Esophagus squamous epithelium (tissue), 5 donors: Measurements from ENCODE around the gene ASH1L. TPM values are rescaled to one million over a fixed set of nuclear protein-coding genes. Genes with fewer than 3 reads are reported as not detected.

Experiments
- DNase-seq: peaks from one replicate; lab custom pipeline; 2025; lab: John Stamatoyannopoulos, UW
- H3K27ac ChIP-seq, 4 donors: fragments of 200-600 bp; sonication (generic); one replicate each; pipeline ENCODE4 v1.5.1; 2016 to 2019; ENCODE audit warnings: mild to moderate bottlenecking in 1 of 4
- H3K27me3 ChIP-seq, 4 donors: fragments of 200-600 bp; sonication (generic); 1 replicate in 3 of 4; 2 replicates in 1 of 4; pipeline versions ENCODE4 v1.5.1 to v1.6.0; 2017 to 2021; ENCODE audit warnings: antibody characterized with exemption in 1 of 4
- H3K36me3 ChIP-seq, 3 donors: fragments of 200-600 bp; sonication (generic); one replicate each; pipeline ENCODE4 v1.5.1; 2016 to 2019
- H3K4me1 ChIP-seq, 3 donors: fragments of 200-600 bp; sonication (generic); one replicate each; pipeline ENCODE4 v1.5.1; 2017 to 2019
- H3K4me3 ChIP-seq, 4 donors: fragments of 200-600 bp; sonication (generic); 1 replicate in 3 of 4; 2 replicates in 1 of 4; pipeline ENCODE4 v1.5.1; 2016 to 2019; ENCODE audit warnings: mild to moderate bottlenecking in 2 of 4, moderate library complexity in 1 of 4
- H3K9me3 ChIP-seq, 3 donors: fragments of 200-600 bp; sonication (generic); one replicate each; pipeline ENCODE4 v1.5.1; 2016 to 2019
- CTCF ChIP-seq, 6 experiments: fragments of 450-650 bp in 4 of 6; fragments of 200-600 bp in 2 of 6; sonication (generic) in 2 of 6; IDR thresholded peaks; one replicate each; pipeline ENCODE4 v1.5.1; 2016 to 2019; ENCODE audit warnings: antibody characterized with exemption in 6 of 6, mild to moderate bottlenecking in 4 of 6, moderate library complexity in 4 of 6
- POLR2A ChIP-seq, 4 donors: fragments of 450-650 bp; IDR thresholded peaks; one replicate each; pipeline ENCODE4 v1.6.1; 2017; ENCODE audit warnings: antibody characterized with exemption in 4 of 4, mild to moderate bottlenecking in 4 of 4, moderate library complexity in 3 of 4
- WGBS, 2 donors: methylation state at CpG; one replicate each; pipeline ENCODE4 v1.1.5; 2018; 5-methylcytosine and 5-hydroxymethylcytosine counted together
- intact Hi-C: fragments of 100-400 bp; cut with DNase I; formaldehyde crosslinking; loops from one replicate; pipeline ENCODE4 v1.15.0; 2022
- total RNA-seq, 4 donors: library from RNA; depleted of rRNA; stranded (reverse); fragments of >200 nt; gene quantifications; one replicate each; pipeline ENCODE4 v1.1.0, GENCODE V29; 2016
- donor health status: DM: yes; HTN: yes; CAD: no.

Gene ASH1L
- total RNA-seq, 4 donors from 2014 or later: 27.6 to 57.4 (median 31.2) TPM

GRCh38 chr1:155472491-155473083 is 90.0 kb downstream of the ASH1L start:
- TF ChIP-seq CTCF (IDR thresholded peaks at IDR 0.05): no peak
- no peak for TF ChIP-seq POLR2A (IDR thresholded peaks at IDR 0.05)
- DNase-seq: no peak
- Histone ChIP-seq H3K4me1 (peaks cover 0 to 12% (median 0%) of the 10 kb centered on the region in 3 donors), H3K4me3 (no peak overlapping the region), H3K27ac (no peak overlapping the region), H3K9me3 (peaks cover 0 to 12% (median 0%) of the 10 kb centered on the region in 3 donors), H3K27me3 (no peaks in the 10 kb centered on the region), H3K36me3 (peaks cover 0 to 32% (median 0%) of the 10 kb centered on the region in 3 donors)
- intact Hi-C loops: no loop called here
- WGBS, 2 donors: 89 to 98% methylated on average over 2 of the region's 2 CpGs

GRCh38 chr1:155471891-155472290 is 90.7 kb downstream of the ASH1L start:
- no peaks in the 10 kb centered on the region for H3K27me3 ChIP-seq
- TF ChIP-seq POLR2A (IDR thresholded peaks at IDR 0.05) (no peak), CTCF (IDR thresholded peaks at IDR 0.05) (no peak)
- peaks cover 0 to 12% (median 0%) of the 10 kb centered on the region in 3 donors for H3K9me3 ChIP-seq
- WGBS, 2 donors: 93% methylated on average over 4 to 5 of the region's 5 CpGs
- peaks cover 0 to 28% (median 0%) of the 10 kb centered on the region in 3 donors for H3K36me3 ChIP-seq
- intact Hi-C loops: no loop called here
- DNase-seq: no peak
- no peak overlapping the region for H3K4me3 ChIP-seq
- H3K27ac ChIP-seq: no peak overlapping the region
- peaks cover 0 to 19% (median 4%) of the 10 kb centered on the region in 3 donors for H3K4me1 ChIP-seq

- Histone ChIP-seq H3K4me1 (peaks cover 0 to 28% (median 8%) of the 10 kb centered on the region in 3 donors), H3K36me3 (peaks cover 0 to 22% (median 0%) of the 10 kb centered on the region in 3 donors), H3K27me3 (no peaks in the 10 kb centered on the region), H3K9me3 (peaks cover 0 to 12% (median 0%) of the 10 kb centered on the region in 3 donors), H3K27ac (no peak overlapping the region), H3K4me3 (no peak overlapping the region)
- intact Hi-C loops: no loop called here
- DNase-seq: no peak
- 92 to 94% methylated on average over 3 of the region's 3 CpGs for WGBS, 2 donors
- TF ChIP-seq POLR2A (IDR thresholded peaks at IDR 0.05): no peak
- no peak for TF ChIP-seq CTCF (IDR thresholded peaks at IDR 0.05)
These were observed 91.6 kb downstream of the ASH1L start for GRCh38 chr1:155471026-155471425.

- H3K9me3 ChIP-seq: peaks cover 0 to 10% (median 0%) of the 10 kb centered on the region in 3 donors
- H3K27ac ChIP-seq: no peak overlapping the region
- H3K4me1 ChIP-seq: peaks cover 0 to 30% (median 8%) of the 10 kb centered on the region in 3 donors
- no peak for DNase-seq
- no peak overlapping the region for H3K4me3 ChIP-seq
- H3K27me3 ChIP-seq: no peaks in the 10 kb centered on the region
- intact Hi-C loops: no loop called here
- TF ChIP-seq POLR2A (IDR thresholded peaks at IDR 0.05): no peak
- no peak for TF ChIP-seq CTCF (IDR thresholded peaks at IDR 0.05)
- peaks cover 0 to 30% (median 0%) of the 10 kb centered on the region in 3 donors for H3K36me3 ChIP-seq
These were observed 95.6 kb downstream of the ASH1L start for GRCh38 chr1:155466996-155467395.

GRCh38 chr1:155466617-155466972 is 96.0 kb downstream of the ASH1L start:
- intact Hi-C loops: no loop called here
- Histone ChIP-seq H3K9me3 (peaks cover 0 to 6% (median 0%) of the 10 kb centered on the region in 3 donors), H3K27ac (no peak overlapping the region), H3K27me3 (no peaks in the 10 kb centered on the region), H3K4me3 (no peak overlapping the region), H3K4me1 (peaks cover 0 to 30% (median 8%) of the 10 kb centered on the region in 3 donors), H3K36me3 (peaks cover 0 to 30% (median 0%) of the 10 kb centered on the region in 3 donors)
- TF ChIP-seq CTCF (IDR thresholded peaks at IDR 0.05) (no peak), POLR2A (IDR thresholded peaks at IDR 0.05) (no peak)
- DNase-seq: no peak
- WGBS, 2 donors: 94 to 97% methylated on average over 1 of the region's 1 CpG
